Tibial artery (tissue), 4 donors: ENCODE data around the gene PIK3R2.

ENCODE experiments used
- DNase-seq, 2 donors: peaks; one replicate each; pipeline ENCODE4 v3.0.0-alpha.2; 2019
- H3K27ac ChIP-seq, 2 donors: fragments of 200-600 bp; sonication (generic) in 1 of 2; 1 replicate in 1 of 2; 2 replicates in 1 of 2; pipeline ENCODE4 v1.5.1; 2018 to 2019; ENCODE audit warnings: mild to moderate bottlenecking in 1 of 2
- H3K27me3 ChIP-seq, 2 donors: fragments of 200-600 bp; sonication (generic) in 1 of 2; one replicate each; pipeline versions ENCODE4 v1.5.1 to v1.6.0; 2016 to 2019
- H3K36me3 ChIP-seq, 3 donors: fragments of 200-600 bp; sonication (generic) in 2 of 3; one replicate each; pipeline ENCODE4 v1.5.1; 2016 to 2019; ENCODE audit warnings: mild to moderate bottlenecking in 2 of 3
- H3K4me1 ChIP-seq, 4 donors: fragments of 200-600 bp; sonication (generic) in 2 of 4; 1 replicate in 3 of 4; 2 replicates in 1 of 4; pipeline ENCODE4 v1.5.1; 2016 to 2019
- H3K4me3 ChIP-seq, 2 donors: fragments of 200-600 bp; sonication (generic) in 1 of 2; 1 replicate in 1 of 2; 2 replicates in 1 of 2; pipeline ENCODE4 v1.5.1; 2018 to 2019; ENCODE audit warnings: mild to moderate bottlenecking in 2 of 2
- H3K9me3 ChIP-seq, 3 donors: fragments of 200-600 bp; sonication (generic) in 1 of 3; one replicate each; pipeline ENCODE4 v1.5.1; 2016 to 2019
- intact Hi-C: fragments of 100-400 bp; cut with DNase I; formaldehyde crosslinking; loops from one replicate; pipeline ENCODE4 v1.15.0; 2023; ENCODE audit warnings: low total_unique reads
- TF ChIP-seq, protein P1 (sequence below), 2 experiments: fragments of 200-600 bp in 1 of 2; fragments of 450-650 bp in 1 of 2; IDR thresholded peaks; one replicate each; pipeline ENCODE4 v1.5.1; 2017 to 2019; ENCODE audit warnings: antibody characterized with exemption in 2 of 2, mild to moderate bottlenecking in 1 of 2, moderate library complexity in 1 of 2

PIK3R2 gene

DNA sequence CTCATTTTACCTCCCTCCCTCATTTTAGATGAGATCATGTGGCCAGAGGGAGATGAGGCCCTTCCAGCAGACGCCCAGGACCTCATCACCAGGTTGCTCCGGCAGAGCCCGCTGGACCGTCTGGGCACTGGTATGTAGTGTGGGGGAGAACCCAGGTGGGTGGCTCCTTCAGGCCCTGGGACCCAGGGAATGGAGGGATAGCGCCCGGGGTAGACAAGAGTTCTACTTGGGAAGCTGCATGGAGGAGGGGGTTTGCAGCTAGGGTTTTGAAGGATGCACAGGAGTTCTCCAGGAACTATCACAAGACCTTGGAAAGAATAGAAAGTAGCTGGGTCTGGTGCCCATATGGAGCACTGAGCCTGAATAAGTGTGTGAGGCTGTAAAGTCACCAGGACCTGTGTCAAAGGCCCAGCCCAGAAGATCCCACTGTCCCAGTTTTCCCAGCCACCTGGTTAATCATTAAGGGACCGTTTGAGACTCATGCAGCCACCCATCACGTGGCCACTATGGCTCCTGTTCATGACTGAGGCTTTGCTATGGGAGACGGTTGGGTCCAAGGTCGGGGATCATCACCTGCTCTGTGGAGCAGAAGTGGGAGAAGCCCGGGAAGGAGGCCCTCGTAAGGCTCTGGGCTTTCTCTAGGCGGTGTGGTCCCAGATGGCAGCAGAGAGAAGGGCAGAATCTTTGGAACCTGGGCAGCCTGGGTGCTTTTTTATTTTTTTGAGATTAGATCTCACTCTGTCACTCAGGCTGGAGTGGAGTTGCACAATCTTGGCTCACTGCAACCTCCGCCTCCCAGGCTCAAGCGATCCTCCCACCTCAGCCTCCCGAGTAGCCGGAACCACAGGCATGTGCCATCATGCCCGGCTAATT lies 17.0 kb upstream of the PIK3R2 start:
- H3K36me3 ChIP-seq, result peaks cover 47 to 90% (median 85%) of the 10 kb centered on the region in 3 donors
- H3K9me3 ChIP-seq, result no peaks in the 10 kb centered on the region
- no peaks in the 10 kb centered on the region for H3K27me3 ChIP-seq
- H3K4me1 ChIP-seq, result no peaks in the 10 kb centered on the region
- no peak overlapping the region for H3K27ac ChIP-seq
- TF ChIP-seq, protein P1, sequence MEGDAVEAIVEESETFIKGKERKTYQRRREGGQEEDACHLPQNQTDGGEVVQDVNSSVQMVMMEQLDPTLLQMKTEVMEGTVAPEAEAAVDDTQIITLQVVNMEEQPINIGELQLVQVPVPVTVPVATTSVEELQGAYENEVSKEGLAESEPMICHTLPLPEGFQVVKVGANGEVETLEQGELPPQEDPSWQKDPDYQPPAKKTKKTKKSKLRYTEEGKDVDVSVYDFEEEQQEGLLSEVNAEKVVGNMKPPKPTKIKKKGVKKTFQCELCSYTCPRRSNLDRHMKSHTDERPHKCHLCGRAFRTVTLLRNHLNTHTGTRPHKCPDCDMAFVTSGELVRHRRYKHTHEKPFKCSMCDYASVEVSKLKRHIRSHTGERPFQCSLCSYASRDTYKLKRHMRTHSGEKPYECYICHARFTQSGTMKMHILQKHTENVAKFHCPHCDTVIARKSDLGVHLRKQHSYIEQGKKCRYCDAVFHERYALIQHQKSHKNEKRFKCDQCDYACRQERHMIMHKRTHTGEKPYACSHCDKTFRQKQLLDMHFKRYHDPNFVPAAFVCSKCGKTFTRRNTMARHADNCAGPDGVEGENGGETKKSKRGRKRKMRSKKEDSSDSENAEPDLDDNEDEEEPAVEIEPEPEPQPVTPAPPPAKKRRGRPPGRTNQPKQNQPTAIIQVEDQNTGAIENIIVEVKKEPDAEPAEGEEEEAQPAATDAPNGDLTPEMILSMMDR (IDR thresholded peaks at IDR 0.05), result no peak
- DNase-seq, result no peak
- intact Hi-C loops, result no loop called here
- no peak overlapping the region for H3K4me3 ChIP-seq

DNA sequence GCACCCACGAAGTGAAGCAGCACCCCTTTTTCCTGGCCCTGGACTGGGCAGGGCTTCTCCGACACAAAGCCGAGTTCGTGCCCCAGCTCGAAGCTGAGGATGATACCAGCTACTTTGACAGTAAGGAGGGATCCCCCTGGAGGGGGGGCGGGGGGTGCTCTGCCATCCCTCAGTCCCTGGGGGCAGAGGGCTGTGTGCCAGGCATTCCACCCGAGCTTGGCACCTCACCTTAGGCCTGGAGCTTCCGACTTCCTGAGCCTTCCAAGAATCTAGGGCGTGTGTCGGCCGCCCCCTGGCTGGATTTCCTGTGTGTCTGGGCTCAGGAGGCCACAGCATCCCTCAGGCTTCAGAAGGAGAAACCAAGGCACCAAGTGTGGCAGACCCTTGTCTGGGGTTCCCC lies 15.7 kb upstream of the PIK3R2 start:
- peaks cover 43 to 89% (median 83%) of the 10 kb centered on the region in 3 donors for H3K36me3 ChIP-seq
- TF ChIP-seq, protein P1 (IDR thresholded peaks at IDR 0.05), result no peak
- no peak for DNase-seq
- no peaks in the 10 kb centered on the region for H3K27me3 ChIP-seq
- no peaks in the 10 kb centered on the region for H3K4me1 ChIP-seq
- H3K9me3 ChIP-seq, result no peaks in the 10 kb centered on the region
- no peak overlapping the region for H3K27ac ChIP-seq
- no peak overlapping the region for H3K4me3 ChIP-seq
- intact Hi-C loops, result no loop called here

DNA sequence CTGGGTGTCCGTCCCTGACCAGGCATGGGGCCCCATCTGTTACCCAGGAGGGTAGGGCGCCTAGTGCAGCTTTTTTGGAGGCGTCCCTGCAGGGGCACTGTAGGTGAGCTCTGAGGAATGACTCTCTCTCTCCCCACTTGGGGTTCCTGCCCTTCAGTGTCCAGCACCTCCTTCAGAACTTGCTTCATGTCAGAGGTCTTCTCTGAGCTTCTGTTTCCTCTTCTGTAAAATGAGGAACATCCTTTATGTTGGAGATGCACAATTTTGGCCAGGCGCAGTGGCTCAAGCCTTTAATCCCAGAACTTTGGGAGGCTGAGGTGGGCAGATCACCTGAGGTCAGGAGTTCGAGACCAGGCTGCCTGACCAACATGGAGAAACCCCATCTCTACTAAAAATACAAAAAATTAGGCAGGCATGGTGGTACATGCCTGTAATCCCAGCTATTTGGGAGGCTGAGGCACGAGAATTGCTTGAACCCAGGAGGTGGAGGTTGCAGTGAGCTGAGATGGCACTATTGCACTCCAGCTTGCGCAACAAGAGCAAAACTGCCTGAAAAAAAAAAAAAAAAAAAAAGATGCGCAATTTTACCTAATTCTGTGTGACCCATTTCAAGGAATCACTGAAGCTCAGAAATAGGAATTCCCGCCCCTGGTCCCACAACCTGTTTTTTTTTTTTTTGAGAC lies 15.2 kb upstream of the PIK3R2 start:
- H3K9me3 ChIP-seq, result no peaks in the 10 kb centered on the region
- no peaks in the 10 kb centered on the region for H3K27me3 ChIP-seq
- H3K4me1 ChIP-seq, result no peaks in the 10 kb centered on the region
- no peak overlapping the region for H3K4me3 ChIP-seq
- DNase-seq, result no peak
- intact Hi-C loops, result no loop called here
- H3K27ac ChIP-seq, result no peak overlapping the region
- H3K36me3 ChIP-seq, result peaks cover 49 to 89% (median 77%) of the 10 kb centered on the region in 3 donors
- TF ChIP-seq, protein P1 (IDR thresholded peaks at IDR 0.05), result no peak

DNA sequence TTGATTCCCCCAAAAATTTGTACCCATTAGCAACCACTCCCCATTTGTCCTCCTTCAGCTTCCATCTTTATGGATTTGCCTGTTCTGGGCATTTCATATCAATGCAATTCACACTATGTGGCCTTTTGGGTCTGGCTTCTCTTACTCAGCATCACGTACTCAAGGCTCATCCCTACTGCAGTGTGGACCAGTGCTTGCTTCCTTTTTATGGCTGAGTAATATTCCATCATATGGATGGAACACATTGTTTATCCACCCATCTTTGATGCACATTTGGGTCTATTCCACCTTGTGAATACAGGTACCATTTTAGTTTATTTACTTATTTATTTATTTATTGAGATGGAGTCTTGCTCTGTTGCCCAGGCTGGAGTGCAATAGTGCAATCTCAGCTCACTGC lies 12.5 kb upstream of the PIK3R2 start:
- peaks cover 60 to 89% (median 77%) of the 10 kb centered on the region in 3 donors for H3K36me3 ChIP-seq

DNA sequence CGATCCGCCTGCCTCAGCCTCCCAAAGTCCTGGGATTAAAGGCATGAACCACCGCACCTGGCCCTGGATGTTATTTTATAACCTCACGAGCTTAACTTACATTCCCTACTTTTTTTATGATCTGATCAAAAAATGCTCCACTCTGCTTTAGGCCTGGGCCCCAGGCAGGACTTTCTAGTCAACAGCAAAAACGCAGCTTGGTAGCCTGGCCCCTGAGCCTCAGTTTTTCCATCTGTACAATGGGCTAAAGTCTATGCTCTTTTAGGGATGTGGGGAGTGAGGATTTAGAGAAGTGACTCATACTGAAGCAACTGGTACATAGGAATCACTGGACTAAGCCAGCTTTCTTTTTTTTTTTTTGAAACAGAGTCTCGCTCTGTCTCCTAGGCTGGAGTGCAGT lies 11.9 kb upstream of the PIK3R2 start:
- intact Hi-C loops, result no loop called here
- no peak for DNase-seq
- TF ChIP-seq, protein P1 (IDR thresholded peaks at IDR 0.05), result no peak
- peaks cover 63 to 89% (median 78%) of the 10 kb centered on the region in 3 donors for H3K36me3 ChIP-seq
- no peaks in the 10 kb centered on the region for H3K4me1 ChIP-seq
- H3K9me3 ChIP-seq, result no peaks in the 10 kb centered on the region
- no peaks in the 10 kb centered on the region for H3K27me3 ChIP-seq
- no peak overlapping the region for H3K27ac ChIP-seq
- no peak overlapping the region for H3K4me3 ChIP-seq

More for the DNA sequence above, 12.5 kb upstream of the PIK3R2 start:
- Histone ChIP-seq H3K27ac (no peak overlapping the region), H3K4me3 (no peak overlapping the region), H3K4me1 (no peaks in the 10 kb centered on the region), H3K9me3 (no peaks in the 10 kb centered on the region), H3K27me3 (no peaks in the 10 kb centered on the region)
- TF ChIP-seq, protein P1 (IDR thresholded peaks at IDR 0.05), result no peak
- intact Hi-C loops, result no loop called here
- DNase-seq, result no peak
